NCI-H2227 (cell line): Measurements from ENCODE around the gene NELL2.
"Not testable (repeated sequence)": the region's sequence is repeated elsewhere in the genome, so short reads cannot be mapped to it uniquely, and the experiment has no call there.

ENCODE experiments used
- DNase-seq: peaks from one replicate; lab custom pipeline; 2025; ENCODE audit not compliant: unreplicated experiment; lab: John Stamatoyannopoulos, UW

NELL2 gene

DNA sequence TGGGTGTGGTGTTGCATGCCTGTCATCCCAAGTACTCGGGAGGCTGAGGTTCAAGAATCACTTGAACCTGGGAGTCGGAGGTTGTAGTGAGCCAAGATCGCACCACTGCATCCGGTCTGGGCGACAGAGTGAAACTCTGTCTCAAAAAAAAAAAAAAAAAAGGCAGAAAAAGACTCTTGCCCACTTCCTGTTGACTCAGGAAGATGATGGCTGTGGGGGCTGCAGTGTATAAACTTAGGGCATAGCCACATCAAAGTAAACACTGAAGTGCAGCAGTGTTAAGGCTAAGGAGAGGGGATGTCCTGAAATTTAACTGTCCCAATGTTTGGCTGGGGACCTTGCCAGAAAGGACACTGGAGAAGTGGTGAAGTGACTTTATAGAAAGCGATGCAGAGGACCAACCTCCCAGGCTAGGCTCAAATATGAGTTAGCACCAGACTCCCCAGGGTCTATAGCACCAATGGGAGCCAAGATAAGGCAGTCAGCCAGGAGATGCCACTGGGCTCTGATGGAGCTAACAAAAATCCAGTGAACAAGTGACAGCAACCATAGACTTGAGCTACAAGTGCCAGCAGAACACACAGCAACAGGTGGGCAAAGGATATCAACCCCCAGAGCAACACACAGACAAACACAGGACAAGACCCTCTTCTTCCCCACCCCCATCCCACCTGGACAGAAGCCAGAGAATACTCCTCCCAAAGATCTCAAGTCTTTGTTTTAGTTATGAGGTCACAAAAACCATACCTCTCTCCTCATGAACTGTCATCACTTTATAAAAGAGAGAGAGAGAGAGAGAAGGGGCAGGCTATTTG is 28.0 kb downstream of the NELL2 start:
- DNase-seq: no peak

DNA sequence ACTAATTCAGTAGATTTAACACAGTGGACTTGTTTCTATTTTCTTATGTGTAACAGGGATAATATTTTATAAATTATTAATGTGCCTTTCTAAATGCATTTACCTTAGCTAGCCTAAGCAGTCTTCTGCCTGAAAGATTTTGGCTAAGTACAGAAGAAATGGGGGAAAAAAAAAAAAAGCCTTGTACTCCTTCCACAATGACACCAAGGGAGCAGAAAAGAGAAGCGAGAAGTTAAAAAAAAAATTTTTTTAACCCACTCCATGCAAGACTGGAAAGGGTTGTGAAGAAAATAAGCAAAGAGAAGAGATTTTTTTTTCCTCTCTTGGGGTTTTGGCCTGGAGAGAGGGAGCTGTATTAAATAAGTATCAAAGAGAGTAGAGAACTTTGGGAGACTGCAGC is 28.7 kb downstream of the NELL2 start:
- no peak for DNase-seq

DNA sequence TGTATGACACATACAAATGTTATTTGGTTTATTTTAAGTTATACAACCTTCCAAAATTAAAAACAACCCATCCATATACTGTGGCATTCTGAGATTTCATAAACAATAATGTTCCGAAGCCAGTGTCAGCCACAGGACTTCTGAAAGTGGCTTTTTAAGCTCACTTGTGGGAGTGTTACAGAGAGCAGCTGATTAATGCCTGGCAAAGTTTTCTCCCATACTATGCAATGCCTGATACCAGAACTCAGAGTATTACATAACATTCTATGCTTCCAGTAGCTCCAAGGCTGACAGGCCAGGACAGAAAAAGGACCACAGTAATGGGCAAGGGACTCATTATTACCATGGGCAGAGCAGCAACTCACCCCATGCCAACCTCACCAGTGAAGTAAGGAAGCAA is 29.3 kb downstream of the NELL2 start:
- no peak for DNase-seq

DNA sequence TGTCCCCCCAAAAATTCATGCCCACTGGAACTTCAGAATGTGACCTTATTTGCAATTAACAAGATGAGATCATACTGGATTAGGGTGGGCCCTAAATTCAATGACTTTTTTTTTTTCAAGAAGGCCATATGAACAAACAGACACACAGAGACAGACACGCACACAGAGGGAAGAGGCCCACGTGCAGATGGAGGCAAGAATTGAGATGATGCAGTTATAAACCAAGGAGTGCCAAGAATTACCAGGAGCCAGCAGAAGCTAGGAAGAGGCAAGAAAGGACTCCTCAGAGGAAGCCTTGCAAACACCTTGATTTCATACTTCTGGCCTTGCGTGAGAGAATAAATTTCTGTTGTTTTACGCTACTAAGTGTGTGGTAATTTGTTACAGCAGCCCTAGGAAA is 33.4 kb downstream of the NELL2 start:
- no peak for DNase-seq

DNA sequence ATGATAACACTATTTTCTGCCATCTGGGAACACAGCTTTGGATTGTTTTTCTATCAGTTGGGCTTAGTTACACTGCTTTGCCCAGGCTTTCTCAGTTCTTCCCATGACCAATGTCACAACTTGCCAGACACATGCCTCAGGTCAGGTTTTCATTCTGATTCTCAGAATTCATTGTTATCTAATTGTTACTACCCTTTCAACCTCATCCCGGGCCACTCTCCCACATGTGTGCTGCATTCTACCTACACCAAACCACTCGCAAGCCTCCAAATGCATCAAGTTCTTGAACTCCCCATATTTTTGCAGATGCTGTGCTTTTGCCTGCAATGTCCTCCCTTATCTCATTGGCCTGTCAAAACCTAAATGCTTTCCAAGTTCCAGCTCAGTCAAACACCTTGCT is 36.3 kb downstream of the NELL2 start:
- no peak for DNase-seq

DNA sequence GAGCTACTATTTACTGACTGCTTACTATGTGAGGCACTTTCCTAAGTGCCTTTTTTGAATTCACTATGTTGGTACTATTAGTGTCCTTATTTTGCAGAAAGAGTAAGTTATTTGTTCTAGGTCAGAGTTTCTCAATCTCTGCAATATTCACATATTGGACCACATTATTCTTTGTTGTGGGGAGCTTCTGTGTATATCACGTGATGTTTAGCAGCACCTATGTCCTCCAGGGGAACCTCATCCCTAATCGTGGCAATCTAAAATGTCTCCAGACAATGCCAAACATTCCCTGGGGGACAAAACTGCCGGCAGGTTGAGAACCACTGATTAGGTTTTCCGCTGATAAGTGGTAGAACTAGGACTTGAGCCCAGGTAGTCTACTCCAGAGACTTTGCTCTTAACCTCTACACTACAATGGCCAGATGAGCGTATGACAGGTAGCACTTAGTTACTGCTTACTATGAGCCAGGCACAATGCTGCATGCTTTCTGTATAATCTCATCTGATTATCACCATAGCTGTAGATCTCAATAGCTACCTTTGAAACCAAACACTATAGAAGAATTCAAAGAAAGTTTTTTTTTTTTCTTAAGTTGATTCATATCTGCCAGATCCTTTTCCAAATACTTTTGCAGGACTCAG is 38.9 kb downstream of the NELL2 start:
- no peak for DNase-seq

DNA sequence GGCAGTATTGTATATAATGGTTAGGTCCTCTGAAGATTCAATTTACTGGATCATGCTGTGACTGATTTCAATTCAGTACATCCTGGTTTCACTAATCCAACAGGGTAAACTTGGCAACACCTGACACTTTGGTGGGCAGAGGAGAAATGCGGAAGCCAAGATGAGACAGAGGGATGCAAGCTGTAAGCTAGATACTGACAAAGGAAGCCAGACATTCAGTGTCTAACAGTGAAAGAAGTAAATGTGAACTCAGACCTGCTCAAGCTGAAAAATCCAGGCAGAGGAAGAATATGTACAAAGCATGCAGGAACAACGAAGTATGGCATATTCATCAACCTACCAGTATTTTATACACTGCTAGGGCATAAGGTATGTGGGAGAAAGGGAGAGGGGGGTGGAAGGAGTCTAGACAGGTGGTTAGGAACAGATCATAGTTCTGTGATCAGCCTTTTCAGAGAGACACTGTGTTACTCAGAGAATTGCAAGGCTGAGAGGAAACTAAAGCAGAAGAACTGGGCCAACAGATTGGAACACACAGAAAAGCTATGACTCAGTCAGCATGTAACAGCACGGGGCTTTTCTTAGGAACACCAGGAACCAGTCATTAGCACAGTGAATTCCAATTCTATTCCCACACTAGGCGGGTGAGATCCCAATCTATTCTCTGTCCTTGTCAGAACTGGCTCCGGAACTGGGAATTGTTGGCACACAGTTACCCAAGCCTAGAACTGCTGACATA is 40.3 kb downstream of the NELL2 start:
- DNase-seq: peak; percentile 5

DNA sequence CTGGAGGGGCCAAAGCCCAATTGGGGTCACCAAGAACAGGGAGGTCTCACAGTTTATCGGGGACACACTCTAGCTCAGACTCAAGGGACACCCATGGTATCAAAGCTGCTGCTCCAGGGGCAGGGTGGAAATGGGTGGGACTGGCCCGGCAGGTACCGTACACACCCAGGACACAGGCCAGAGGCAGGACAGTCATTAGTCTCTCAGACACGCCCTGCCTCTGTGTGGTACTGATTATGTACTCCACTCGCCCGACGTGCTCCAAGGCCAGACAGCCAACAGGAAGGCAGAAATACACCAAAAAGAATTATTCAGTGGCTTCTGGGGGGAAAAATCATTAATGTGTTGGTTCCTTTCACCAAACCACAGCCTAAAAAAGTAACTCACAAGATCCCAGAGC is 41.1 kb downstream of the NELL2 start:
- DNase-seq: not testable (repeated sequence)

DNA sequence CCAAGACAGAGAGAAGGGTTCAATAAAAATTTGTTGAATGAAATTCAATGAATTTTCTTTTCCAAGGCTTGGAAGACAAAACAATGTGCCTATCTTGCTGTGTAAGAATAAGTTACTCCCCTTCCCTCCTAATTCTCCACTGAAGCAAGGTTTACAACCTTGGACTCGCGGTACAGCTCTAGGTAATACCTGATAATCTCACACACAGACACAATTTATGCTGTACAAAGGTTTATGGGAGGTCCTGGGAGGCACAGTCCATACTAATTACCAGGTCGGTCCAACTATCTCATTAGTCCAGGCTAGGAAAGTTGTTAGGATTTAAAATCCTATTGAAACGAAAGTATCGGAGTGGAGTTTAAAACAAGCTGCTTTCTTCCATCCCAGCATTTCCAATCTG is 42.6 kb downstream of the NELL2 start:
- DNase-seq: no peak

DNA sequence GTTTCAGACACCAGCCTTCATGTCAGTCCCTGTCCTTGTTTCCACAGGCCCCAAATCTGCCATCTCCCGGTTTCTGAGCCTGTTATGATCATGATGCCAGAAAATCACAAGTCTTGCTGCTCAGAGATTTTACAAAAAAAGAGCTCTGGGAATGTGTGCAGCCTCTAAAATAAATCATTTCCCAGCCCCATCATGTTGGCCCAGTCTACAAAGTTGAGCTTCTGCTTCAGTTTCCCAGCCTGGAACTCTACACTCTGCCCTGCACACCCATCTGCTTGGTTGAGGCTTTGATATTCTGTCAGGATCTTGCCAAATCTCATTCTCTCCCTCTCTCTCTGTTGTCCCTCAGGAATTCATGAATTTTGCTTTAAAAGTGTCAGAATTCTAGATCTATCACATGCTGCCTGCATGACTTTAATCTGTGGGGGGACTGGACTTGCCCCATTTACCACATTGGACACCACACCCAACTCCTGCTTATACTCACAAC is 45.5 kb downstream of the NELL2 start:
- no peak for DNase-seq

DNA sequence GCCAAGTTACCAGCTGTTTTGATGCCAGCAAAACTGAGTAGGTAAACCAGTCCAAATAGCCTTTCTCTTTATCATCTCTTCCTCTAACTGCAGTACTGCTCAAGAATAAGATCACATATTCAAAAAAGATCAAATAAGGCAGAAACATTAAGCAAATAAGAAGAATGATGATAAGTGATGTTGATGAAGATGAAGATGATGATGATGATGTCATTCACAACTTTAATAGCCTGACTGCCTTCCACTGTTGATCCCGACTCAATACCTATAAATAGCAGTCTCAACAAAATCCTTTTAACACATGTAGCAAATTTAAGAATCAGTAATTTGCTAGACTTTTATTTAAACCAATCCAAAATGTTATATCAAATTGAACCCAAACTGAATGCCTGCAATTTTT is 47.1 kb downstream of the NELL2 start:
- no peak for DNase-seq

DNA sequence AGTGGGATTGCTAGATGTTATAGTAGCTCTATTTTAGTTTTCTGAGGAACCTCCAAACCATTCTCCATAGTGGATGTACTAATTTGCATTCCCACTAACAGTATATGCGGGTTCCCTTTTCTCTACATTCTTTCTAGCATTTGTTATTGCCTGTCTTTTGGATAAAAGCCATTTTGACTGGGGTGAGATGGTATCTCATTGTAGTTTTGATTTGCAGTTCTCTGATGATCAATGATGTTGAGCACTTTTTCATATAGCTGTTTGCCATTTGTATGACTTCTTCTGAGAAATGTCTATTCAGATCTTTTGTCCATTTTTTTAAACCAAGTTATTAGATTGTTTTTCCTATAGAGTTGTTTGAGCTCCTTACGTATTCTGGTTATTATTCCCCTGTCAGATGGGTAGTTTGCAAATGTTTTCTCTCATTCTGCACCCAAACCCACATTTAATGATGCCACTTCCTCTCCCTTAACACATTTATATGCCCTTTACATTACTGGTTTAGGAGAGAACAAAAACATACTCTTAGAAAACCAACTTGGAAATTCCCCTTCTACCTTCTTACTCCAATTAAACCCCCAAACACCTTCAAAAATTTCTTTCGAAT is 48.2 kb downstream of the NELL2 start:
- DNase-seq: no peak

DNA sequence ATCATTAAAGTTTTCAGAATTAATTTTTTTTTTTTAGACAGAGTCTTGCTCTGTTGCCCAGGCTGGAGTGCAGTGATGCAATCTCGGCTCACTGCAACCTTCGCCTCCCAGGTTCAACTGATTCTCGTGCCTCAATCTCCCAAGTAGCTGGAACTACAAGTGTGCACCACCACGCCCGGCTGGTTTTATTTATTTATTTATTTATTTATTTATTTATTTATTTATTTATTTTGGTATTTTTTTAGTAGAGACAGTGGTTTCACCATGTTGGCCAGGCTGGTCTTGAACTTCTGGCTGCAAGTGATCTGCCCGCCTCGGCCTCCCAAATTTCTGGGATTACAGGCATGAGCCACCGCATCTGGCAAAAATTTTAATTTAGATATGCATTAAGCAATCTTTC is 54.4 kb downstream of the NELL2 start:
- not testable (repeated sequence) for DNase-seq

DNA sequence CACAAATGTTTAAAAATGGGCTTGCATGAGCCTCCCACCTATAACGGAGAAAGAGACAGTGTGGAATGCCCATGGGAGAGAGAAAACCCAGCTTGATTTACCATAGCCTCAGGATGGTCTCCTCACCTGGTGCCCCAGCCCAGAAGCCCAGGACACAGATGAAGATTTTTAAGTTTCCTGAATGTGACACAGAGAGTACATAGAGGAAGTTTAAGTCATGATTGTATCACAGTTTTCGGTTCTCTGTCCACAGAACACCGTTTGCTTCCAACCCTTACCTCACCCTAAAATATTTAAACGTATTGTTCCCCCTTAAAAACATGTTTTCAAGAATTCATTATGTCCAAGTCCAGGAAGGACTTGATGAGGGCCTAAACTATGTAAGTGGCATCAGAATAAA is 56.2 kb downstream of the NELL2 start:
- no peak for DNase-seq

DNA sequence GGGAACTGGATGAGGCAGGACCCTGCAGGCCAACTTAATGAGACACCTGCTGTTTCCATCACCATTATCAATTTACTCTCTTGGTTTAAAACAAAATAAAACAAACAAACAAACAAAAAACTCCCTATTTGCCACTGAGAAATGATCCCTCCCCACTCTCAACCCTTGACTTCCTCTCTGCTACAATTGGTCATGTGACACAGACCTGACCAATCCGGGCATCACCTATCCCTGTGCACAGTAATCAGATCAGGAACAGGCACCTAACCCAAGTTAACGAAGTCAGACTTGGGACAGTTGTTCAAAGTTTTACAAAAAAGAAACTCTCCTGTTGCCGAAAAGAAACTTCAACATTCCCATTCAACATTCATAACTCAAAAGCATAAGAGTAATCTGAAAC is 58.4 kb downstream of the NELL2 start:
- no peak for DNase-seq

DNA sequence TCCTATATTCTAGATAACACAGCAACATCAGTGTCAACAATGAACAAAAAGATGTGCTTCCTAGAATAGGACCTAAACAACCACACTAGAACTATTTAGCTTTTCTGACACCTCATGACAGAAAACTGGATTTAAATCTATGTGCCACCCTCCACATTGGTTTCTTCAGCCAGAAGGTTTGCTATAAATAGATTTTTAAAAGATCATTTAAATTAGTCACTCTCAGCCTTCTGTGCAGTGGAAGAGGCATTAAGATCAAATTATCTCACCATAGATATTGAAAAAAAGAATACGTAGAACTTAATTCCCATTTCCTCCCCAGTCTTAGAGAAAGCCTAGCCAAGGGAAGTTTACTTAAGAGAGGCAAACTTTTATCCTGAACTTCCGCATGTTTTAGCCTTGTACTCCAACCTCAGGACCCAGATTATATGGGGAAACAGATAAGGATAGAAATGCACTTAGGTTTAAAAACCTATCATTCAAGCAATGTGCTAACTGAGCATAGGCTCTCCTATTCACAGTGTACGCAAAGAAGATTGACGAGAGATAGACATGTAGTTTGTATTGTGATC is 59.6 kb downstream of the NELL2 start:
- no peak for DNase-seq

DNA sequence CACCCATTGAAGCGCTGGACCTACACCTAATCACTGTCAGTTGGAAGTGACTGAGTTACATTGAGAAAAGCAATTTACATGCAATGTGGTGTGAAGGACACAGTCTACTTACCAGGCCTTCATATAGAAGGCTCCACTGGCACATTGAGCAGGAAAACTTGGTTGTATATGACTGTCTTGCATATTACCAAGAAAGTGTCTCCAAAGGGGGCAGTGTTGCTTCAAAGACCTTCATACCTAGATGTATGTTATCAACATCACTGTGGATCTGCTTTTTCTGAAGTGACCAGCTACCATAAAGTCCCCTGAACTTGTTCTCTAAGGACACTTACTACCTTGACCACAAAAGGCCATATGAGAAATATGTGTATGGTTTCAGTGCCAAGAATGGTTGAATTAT is 64.1 kb downstream of the NELL2 start:
- peak; percentile 0 for DNase-seq

DNA sequence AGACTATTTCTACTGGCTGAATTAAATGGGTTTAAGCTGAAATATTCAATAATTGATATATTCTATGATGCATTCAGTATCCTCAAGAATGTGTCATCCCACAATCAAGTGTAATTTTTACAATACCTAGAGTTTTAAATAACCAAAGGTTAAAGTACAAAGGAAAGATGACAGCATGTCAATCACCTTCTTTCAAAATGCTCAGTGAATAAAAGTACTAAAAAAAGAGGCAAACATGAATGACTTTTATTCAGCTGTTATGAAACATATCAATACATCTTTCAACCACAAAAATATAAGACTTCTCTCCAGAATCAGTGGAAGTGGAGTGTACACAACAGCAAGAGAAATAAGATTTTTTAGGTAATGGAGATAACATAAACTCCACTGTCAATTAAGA is 72.0 kb downstream of the NELL2 start:
- no peak for DNase-seq

DNA sequence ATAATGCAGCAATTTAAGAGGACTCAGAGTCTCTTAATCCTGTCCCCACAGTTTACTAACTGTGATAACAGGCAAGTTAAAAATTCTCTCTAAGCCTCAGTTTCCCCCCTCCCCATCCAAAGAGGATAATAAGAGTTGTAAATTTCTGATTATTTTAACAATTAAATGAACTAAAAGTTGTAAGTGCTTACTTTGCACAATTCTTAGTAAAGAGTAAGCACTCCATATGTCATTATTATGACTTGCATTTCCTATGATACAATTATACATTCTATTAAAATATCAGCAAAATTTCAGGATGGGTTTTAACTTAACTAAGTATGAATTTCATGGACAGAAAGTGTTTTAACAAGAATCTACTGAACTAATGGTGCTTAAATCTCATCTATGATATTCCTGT is 80.1 kb downstream of the NELL2 start:
- no peak for DNase-seq

DNA sequence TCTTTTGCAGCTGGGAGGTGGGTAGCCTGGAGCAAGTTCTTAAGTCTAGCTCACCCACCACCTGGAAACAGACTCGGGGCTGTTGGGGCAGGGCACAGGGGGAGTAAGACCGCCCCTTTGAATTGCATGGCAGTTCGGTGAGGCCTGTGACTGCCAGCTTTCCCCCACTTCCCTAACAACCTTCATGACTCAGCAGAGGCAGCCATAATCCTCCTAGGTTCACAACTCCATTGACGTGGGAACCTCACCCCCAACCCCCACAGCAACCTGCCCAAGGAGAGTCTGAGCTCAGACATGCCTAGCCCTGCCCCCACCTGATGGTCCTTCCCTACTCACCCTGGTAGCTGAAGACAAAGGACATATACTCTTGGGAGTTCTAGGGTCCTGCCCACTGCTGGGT is 87.4 kb downstream of the NELL2 start:
- no peak for DNase-seq

DNA sequence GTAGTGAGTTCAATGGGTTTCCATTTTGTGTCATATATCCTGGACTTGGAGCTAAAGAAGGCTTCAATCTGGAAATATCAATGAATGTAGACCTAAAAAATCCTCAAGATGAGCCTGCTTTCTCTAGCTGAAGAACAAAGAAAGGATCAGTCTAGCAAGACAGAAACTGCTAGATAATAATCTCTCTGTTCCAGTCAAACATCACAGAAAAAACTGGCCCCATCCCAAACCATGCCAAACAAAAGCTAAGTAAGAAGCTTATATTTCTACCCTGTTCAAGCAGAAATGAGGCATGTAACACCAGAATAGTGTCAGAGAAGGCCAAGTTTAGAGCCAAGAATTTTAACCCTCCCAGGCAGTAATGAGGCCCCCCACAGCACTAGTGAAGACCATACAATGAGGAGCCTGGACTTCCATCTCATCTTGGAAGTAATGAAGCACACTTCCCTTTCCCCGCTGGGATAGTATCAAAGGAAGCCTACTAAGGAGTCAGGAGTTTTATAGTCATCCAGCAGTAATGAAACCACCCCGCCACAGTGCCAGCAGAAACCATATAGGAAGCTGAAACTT is 95.8 kb downstream of the NELL2 start:
- DNase-seq: no peak
